Neural progenitor cell (in vitro differentiated cells): ENCODE results near the gene DUSP19.

Experiments used
- EZH2 ChIP-seq: fragments of 200-600 bp; sonication (generic); IDR thresholded peaks from 2 replicates; pipeline ENCODE4 v1.6.1; 2017; ENCODE audit warnings: antibody characterized with exemption, mild to moderate bottlenecking, moderate library complexity
- EZH2phosphoT487 ChIP-seq: fragments of 200-600 bp; sonication (generic); IDR thresholded peaks from 2 replicates; pipeline ENCODE4 v1.6.1; 2017; ENCODE audit warnings: antibody characterized with exemption
- TF ChIP-seq, protein P1 (sequence below): fragments of 200-600 bp; sonication (generic); IDR thresholded peaks from 2 replicates; pipeline ENCODE4 v1.5.1; 2017; ENCODE audit warnings: antibody characterized with exemption, mild to moderate bottlenecking

GRCh38 chr2:183123959-183124221 is 45.3 kb downstream of the DUSP19 start:
- TF ChIP-seq, protein P1, sequence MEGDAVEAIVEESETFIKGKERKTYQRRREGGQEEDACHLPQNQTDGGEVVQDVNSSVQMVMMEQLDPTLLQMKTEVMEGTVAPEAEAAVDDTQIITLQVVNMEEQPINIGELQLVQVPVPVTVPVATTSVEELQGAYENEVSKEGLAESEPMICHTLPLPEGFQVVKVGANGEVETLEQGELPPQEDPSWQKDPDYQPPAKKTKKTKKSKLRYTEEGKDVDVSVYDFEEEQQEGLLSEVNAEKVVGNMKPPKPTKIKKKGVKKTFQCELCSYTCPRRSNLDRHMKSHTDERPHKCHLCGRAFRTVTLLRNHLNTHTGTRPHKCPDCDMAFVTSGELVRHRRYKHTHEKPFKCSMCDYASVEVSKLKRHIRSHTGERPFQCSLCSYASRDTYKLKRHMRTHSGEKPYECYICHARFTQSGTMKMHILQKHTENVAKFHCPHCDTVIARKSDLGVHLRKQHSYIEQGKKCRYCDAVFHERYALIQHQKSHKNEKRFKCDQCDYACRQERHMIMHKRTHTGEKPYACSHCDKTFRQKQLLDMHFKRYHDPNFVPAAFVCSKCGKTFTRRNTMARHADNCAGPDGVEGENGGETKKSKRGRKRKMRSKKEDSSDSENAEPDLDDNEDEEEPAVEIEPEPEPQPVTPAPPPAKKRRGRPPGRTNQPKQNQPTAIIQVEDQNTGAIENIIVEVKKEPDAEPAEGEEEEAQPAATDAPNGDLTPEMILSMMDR: no peak
- no peak for TF ChIP-seq EZH2phosphoT487
- no peak for TF ChIP-seq EZH2
